Esophagus muscularis mucosa (tissue), 3 donors: ENCODE measurements around the gene CACNA2D2.

Experiments used
- POLR2A ChIP-seq: fragments of 450-650 bp; IDR thresholded peaks from one replicate; pipeline ENCODE4 v1.6.1; 2017; ENCODE audit warnings: antibody characterized with exemption, moderate library complexity, mild to moderate bottlenecking, low read depth
- TF ChIP-seq, protein P1 (sequence below), 3 experiments: fragments of 200-600 bp in 2 of 3; fragments of 450-650 bp in 1 of 3; sonication (generic) in 2 of 3; IDR thresholded peaks; one replicate each; pipeline ENCODE4 v1.5.1; 2017 to 2019; ENCODE audit warnings: antibody characterized with exemption in 3 of 3, mild to moderate bottlenecking in 2 of 3, moderate library complexity in 1 of 3

DNA sequence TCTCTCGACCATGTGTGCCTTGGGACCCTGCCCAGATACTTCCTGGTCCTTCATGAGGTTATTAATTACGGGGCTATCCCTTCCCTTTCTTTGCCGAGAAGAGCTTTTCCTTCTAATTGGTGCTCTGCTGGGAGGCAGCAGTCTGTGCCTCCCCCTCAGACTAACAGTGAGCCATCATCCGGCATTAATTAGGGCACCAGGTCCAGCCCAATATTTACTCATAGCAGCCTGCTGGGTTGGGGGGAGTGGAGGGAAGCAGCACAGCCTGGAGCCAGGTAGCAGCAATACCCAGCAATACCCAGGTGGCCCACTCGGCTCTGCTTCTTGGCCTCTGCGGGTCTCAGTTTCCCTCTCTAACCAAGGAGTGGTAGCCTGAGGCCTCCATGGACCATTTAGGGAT lies 20.1 kb downstream of the CACNA2D2 start:
- TF ChIP-seq, protein P1, sequence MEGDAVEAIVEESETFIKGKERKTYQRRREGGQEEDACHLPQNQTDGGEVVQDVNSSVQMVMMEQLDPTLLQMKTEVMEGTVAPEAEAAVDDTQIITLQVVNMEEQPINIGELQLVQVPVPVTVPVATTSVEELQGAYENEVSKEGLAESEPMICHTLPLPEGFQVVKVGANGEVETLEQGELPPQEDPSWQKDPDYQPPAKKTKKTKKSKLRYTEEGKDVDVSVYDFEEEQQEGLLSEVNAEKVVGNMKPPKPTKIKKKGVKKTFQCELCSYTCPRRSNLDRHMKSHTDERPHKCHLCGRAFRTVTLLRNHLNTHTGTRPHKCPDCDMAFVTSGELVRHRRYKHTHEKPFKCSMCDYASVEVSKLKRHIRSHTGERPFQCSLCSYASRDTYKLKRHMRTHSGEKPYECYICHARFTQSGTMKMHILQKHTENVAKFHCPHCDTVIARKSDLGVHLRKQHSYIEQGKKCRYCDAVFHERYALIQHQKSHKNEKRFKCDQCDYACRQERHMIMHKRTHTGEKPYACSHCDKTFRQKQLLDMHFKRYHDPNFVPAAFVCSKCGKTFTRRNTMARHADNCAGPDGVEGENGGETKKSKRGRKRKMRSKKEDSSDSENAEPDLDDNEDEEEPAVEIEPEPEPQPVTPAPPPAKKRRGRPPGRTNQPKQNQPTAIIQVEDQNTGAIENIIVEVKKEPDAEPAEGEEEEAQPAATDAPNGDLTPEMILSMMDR (IDR thresholded peaks at IDR 0.05), result no peak
- no peak for TF ChIP-seq POLR2A
